Stomach (tissue), 4 donors: ENCODE results near the gene RGS11.

ENCODE experiments used
- CTCF ChIP-seq, 7 experiments: fragments of 450-650 bp in 4 of 7; fragments of 200-600 bp in 3 of 7; sonication (generic) in 3 of 7; IDR thresholded peaks; one replicate each; pipeline ENCODE4 v1.5.1; 2016 to 2019; ENCODE audit warnings: antibody characterized with exemption in 7 of 7, control low read depth in 2 of 7, mild to moderate bottlenecking in 1 of 7
- EP300 ChIP-seq: sonication (generic); formaldehyde crosslinking; IDR thresholded peaks from one replicate; pipeline ENCODE4 v1.6.1; 2017; ENCODE audit warnings: antibody characterized with exemption
- POLR2A ChIP-seq, 4 donors: fragments of 450-650 bp; IDR thresholded peaks; one replicate each; pipeline ENCODE4 v1.6.1; 2016; ENCODE audit warnings: antibody characterized with exemption in 4 of 4, control low read depth in 2 of 4, mild to moderate bottlenecking in 1 of 4, moderate library complexity in 1 of 4
- POLR2AphosphoS5 ChIP-seq, 3 donors: sonication (generic); formaldehyde crosslinking; IDR thresholded peaks; one replicate each; pipeline ENCODE4 v1.6.1; 2016; ENCODE audit warnings: antibody characterized with exemption in 3 of 3

DNA sequence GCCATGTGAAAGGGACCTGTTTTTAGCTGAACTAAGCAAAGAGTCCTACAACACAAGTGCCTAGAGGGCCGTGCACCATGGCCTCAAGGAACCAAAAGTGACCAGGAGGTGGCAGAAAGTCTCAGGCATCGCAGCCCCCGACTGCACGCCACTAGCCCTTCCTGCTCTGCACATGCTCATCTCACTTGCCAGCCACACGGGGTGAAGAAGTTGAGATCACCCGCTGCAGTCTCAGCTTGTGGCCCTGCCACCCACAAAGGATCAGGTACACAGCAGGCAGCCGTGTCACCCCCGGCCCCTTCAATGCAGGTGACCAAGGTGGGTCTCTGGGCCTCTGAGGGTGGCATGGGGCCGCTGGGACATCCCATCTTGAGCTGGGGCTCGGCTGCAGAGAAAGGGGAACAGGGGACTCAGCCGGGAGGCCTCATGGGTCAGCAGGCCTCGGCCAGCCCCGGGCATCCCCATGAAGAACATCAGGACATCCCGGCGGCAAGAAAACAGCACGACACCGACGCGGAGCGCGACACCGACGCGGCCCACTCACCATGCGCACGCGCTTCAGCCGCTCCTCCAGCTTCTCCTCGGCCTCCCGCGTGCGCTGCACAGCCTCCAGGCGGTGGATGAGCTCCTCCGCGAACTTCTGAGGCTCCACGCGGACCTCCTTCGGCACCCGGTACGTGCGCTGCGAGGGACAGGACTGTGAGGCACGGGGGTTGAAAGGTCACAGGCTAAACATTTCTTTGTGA lies 28.2 kb upstream of the RGS11 start:
- TF ChIP-seq CTCF (IDR thresholded peaks at IDR 0.05) (peak in 1 of 7 experiments; percentile 14), POLR2A (IDR thresholded peaks at IDR 0.05) (no peak), POLR2AphosphoS5 (IDR thresholded peaks at IDR 0.05) (no peak), EP300 (no peak)
